Memory B cell (primary cell): Measurements from ENCODE around the gene FCGR2B.
"Not testable (repeated sequence)": the region's sequence is repeated elsewhere in the genome, so short reads cannot be mapped to it uniquely, and the experiment has no call there.

Experiments used
- ATAC-seq: fragments of 150-1000 bp; cut with Tn5 transposase; 2 replicates; pipeline ENCODE4 v1.10.0; 2021; ENCODE audit warnings: low read depth, mild to moderate bottlenecking, moderate library complexity
- DNase-seq, 2 donors: peaks; one replicate each; pipeline ENCODE4 v3.0.0; 2022; ENCODE audit warnings: low spot score in 2 of 2
- H3K27ac Mint-ChIP-seq: one replicate; pipeline ENCODE4 v1.8.0; 2022; ENCODE audit warnings: mild to moderate bottlenecking, moderate library complexity, mixed read lengths
- H3K27me3 Mint-ChIP-seq: one replicate; pipeline ENCODE4 v1.8.0; 2022; ENCODE audit warnings: mixed read lengths
- H3K36me3 Mint-ChIP-seq: one replicate; pipeline ENCODE4 v1.8.0; 2022; ENCODE audit warnings: mild to moderate bottlenecking, mixed read lengths
- H3K4me1 Mint-ChIP-seq: one replicate; pipeline ENCODE4 v1.8.0; 2022; ENCODE audit warnings: mixed read lengths
- H3K4me3 Mint-ChIP-seq: one replicate; pipeline ENCODE4 v1.8.0; 2022; ENCODE audit warnings: mild to moderate bottlenecking, moderate library complexity, mixed read lengths
- H3K9me3 Mint-ChIP-seq: one replicate; pipeline ENCODE4 v1.8.0; 2022; ENCODE audit warnings: mixed read lengths

The FCGR2B gene

DNA sequence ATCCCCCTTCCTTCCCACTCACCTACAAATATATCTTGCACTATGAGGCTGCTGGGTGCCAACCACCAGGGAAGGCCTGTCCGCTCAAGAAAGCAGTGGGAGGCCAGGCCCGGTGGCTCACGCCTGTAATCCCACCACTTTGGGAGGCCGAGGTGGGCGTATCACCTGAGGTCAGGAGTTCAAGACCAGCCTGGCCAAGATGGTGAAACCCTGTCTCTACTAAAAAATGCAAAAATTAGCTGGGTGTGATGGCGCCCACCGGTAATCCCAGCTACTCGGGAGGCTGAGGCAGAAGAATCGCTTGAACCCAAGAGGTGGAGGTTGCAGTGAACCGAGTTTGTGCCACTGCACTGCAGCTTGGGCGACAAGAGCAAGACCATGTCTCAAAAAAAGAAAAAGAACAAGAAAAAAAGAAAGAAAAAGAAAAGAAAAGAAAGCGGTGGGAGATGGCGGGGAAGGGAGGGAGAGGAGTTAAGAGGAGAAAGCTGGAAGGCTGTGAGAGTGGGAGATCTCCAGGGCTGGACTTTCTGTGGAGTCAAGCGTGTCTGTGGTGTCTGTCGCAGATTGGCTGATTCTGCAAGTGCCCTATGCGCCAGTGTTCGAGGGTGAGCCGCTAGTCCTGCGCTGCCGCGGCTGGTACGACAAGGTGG is 62.4 kb downstream of the FCGR2B start:
- Mint-ChIP-seq H3K4me3 (peak overlapping the region; percentile 97), H3K4me1 (peaks cover 42% of the 10 kb centered on the region), H3K27ac (peak overlapping the region; percentile 71)
- not testable (repeated sequence) for H3K27me3 Mint-ChIP-seq, H3K36me3 Mint-ChIP-seq, H3K9me3 Mint-ChIP-seq, DNase-seq, ATAC-seq

DNA sequence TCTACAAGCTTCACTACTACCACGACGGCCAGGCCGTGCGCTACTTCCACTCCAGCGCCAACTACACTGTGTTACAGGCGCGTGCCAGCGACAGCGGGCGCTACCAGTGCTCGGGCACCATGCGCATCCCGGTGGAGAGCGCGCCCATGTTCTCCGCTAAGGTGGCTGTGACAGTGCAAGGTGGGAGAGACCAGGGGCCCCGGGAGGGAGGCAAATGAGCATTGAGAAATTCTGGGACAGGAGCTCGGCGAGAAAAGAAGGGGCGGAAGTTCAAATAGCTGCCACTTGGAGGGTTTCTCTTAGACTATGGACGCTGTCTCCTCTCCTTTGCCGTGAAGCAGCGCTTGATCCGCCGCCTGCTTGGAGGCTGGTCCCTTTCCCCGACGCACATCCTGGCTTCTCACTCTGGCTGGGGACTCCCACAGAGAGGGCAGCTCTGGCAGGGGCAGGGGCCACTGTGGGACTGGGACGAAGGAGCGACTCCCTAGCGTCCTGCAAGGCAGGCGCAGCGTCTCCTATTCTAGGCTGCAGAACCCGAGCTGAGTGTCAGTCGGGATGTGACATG is 63.0 kb downstream of the FCGR2B start:
- H3K4me1 Mint-ChIP-seq, result peaks cover 39% of the 10 kb centered on the region
- ATAC-seq (peak; percentile 43), DNase-seq (peak; percentile 32 to 58)
- no peaks in the 10 kb centered on the region for H3K9me3 Mint-ChIP-seq
- peak overlapping the region; percentile 97 for H3K4me3 Mint-ChIP-seq
- H3K27me3 Mint-ChIP-seq, result no peaks in the 10 kb centered on the region
- H3K36me3 Mint-ChIP-seq, result no peaks in the 10 kb centered on the region
- H3K27ac Mint-ChIP-seq, result peak overlapping the region; percentile 71

DNA sequence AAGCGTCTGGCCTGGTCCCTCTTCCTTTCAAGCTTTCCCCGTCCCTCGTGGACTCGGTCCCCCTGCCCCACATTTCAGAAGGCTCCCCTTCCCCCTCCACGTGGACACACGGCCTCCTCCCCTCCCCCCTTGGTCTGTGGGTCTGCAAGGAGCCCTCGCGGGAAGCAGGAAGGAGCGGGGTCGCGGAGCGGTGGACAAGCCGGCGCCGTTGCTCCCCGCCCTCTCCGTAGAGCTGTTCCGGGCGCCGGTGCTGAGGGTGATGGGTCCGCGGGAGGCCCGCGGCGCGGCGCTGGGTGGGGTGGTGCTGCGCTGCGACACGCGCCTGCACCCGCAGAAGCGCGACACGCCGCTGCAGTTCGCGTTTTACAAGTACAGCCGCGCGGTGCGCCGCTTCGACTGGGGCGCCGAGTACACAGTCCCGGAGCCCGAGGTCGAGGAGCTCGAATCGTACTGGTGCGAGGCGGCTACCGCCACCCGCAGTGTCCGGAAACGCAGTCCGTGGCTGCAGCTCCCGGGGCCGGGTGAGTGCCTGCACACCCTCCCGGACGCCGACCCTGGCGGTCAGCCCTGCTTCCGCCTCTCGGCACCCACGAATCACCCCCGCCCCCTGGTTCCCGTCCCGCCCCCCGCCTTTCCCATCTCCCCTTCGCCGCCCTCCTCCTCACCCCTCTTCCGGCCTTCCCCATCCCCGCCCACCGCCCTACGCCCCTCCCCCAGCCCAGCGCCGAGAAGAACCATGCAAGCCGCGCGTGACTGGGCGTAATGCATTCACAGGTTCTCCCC is 63.7 kb downstream of the FCGR2B start:
- peak; percentile 67 for ATAC-seq
- Mint-ChIP-seq H3K36me3 (no peaks in the 10 kb centered on the region), H3K4me3 (peak overlapping the region; percentile 97), H3K4me1 (peaks cover 37% of the 10 kb centered on the region), H3K27ac (peak overlapping the region; percentile 71), H3K27me3 (no peaks in the 10 kb centered on the region), H3K9me3 (no peaks in the 10 kb centered on the region)
- DNase-seq, result peak; percentile 44 to 61

DNA sequence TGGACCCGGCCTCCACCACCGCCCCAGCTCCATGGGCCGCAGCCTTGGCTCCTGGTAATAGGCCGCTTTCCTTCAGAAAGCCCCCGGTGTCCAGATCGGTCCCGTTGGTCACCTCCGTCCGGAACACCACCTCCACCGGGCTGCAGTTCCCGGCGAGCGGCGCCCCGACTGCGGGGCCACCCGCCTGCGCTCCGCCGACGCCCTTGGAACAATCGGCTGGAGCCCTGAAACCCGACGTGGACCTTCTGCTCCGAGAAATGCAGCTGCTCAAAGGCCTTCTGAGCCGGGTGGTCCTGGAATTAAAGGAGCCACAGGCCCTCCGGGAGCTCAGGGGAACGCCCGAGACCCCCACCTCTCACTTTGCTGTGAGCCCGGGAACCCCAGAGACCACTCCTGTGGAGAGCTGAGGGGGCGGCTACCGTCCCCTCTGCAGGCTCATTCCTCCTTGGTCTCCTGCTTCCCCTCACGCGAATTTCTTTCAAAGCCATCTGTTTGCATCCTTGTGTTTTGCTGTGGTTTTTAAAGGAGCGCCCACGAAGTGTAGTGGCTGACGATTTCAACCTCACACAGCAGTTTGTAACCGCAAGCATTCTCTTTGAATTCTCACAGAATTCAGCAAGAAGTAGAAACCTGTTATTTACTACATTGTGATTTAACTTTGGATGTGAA is 64.4 kb downstream of the FCGR2B start:
- no peaks in the 10 kb centered on the region for H3K9me3 Mint-ChIP-seq
- H3K27me3 Mint-ChIP-seq, result no peaks in the 10 kb centered on the region
- H3K36me3 Mint-ChIP-seq, result no peaks in the 10 kb centered on the region
- ATAC-seq (peak; percentile 7), DNase-seq (peak in 1 of 2 donors; percentile 45)
- H3K4me3 Mint-ChIP-seq, result peak overlapping the region; percentile 97
- H3K4me1 Mint-ChIP-seq, result peaks cover 32% of the 10 kb centered on the region
- peak overlapping the region; percentile 90 for H3K27ac Mint-ChIP-seq
